CD1c-positive myeloid dendritic cell (primary cell): Measurements from ENCODE around the gene TRIM27.
A peak's percentile ranks its signal among the peaks of the same experiment; 100 is the strongest.
"Not testable (repeated sequence)": the region's sequence is repeated elsewhere in the genome, so short reads cannot be mapped to it uniquely, and the experiment has no call there.

ENCODE experiments used
- DNase-seq: peaks from one replicate; pipeline ENCODE4 v3.0.0-alpha.2; 2016; ENCODE audit errors: extremely low spot score

Gene TRIM27

DNA sequence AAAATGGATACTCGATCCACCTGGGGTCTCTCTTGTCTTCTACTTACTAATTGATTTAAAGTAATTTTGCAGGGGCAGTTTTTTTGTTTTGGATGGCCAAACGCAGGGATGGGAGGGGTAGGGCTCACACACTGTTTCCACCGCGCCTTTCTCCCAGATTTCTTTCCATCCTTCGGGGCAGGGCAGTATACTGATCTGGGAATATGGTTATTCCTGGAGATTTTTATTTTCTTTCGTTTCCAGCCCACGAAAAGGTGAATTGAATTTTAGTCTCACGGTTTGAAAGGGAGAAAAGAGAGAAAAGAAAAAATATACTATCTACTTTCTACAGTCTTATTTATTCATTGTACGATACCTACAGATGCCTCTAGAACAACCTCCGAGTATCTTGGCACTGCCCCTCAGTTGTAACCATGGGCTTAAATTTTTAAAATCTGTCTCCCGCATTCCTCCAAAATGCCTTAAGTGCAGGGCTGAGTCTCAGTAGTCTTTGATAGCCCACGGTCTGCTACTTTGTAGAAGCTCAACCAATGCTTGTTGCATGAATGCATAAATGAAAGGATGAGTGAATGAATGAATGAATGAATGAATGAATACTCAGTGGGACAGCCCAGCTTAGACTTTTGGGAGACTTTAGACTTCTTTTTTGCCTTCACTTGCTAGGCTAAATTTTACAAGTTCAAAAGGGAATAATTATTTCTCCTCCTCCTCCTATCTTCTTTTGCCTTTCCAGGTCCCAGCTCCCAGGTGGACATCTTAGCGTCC is 18.1 kb upstream of the TRIM27 start:
- no peak for DNase-seq

DNA sequence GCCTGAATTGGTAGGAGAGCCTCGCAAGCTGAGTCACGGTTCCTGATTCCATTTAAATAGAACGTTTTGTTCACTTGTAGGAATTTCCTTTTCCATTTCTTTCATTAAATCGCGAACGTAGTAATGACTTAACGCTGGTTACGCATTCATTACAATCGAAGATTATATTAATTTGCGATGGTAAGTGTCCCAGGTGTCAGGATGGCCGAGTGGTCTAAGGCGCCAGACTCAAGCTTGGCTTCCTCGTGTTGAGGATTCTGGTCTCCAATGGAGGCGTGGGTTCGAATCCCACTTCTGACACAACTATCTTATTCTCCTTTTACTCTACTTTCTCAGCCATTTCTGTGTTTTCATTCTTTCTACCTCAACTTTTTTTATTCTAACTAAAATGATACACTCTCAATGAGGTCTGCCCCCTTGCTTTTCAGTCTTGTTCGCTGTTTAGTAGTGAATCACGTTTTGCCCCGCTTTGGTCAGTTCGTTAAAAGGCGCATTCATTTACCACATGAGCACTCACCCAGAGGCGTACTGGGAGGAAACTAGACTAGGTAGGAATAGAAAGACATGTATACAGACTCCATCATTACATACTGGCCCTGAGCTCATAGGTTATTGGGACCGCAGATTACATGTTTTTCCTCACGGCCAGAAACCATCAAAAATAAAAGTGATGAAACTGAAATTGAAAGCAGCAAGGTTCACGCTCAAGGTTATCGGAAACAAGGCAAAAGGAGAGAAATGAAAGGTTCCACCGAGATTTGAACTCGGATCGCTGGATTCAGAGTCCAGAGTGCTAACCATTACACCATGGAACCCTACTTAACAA is 17.3 kb upstream of the TRIM27 start:
- DNase-seq: peak; percentile 76

DNA sequence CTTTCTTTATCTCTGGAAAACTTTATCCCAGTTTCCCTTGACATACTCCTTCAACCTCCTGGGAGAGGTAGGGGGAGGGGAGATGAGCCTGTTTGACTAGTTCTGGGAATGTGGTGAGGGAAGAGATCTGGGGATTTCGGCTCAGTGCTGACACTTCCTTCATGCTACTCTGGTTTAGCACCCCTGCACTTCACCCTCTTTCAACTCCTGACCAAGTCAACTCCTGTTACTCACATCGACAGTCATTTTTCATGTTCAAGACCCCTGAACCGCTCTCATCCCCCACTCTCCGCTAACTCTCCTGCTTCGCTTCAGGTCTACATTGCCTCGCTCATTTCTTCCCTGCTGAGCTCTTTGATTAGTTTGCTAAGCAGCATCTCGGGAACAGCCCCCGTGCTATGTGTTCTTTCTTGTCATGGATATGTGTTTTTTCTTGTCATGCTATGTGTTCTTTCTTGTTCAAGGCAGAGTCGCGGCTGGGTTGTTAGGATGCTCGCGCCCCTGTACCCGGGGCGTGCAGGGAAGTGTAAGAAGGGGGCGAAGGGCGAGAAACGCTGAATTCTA is 16.6 kb upstream of the TRIM27 start:
- DNase-seq: no peak

- DNase-seq: no peak
Measured at GRCh38 chr6:28933069-28933468, 9.3 kb upstream of the TRIM27 start.

DNA sequence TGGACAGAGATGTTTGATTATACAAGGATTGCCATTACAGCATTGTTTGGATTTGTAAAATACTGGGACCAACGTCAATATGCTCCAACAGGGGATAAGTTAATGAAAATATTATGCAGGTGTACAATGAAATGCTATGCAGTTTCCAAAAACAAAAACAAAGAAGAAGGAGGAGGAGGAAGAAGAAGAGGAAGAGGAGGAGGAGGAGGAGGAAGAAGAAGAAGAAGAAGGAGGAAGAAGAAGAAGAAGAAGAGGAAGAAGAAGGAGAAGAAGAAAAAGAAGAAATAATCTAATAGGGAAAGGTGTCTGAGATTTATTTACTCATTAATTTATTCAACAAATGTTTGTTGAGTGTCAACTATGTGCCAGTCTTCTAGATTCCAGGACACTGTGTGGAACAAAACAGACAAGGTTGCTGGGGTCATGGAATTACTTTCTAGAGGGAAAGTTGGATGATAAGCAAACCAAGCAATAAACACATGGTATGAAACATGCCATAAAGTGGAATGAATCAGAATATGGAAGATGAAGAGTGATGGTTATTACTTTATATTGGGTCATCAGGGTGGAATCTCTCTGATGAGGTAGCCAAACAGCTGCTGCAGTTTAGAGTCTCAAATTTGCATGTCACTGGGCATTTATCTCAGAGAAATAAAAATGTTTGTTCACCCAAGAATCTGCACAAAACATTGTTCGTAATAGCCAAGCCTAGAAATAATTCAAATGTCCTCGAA is 6.3 kb upstream of the TRIM27 start:
- no peak for DNase-seq

DNA sequence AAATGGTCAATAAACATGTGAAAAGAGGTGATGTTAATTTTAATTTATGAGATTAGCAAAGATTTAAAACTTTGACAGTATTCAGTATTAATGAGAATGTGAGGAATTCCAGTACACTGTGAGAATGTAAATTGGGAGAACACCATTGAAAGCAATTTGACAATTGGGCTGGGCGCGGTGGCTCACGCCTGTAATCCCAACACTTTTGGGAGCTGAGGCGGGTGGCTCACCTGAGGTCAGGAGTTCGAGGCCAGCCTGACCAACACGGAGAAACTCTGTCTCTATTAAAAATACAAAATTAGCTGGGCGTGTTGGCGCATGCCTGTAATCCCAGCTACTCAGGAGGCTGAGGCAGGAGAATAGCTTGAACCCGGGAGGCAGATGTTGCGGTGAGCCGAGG is 5.6 kb upstream of the TRIM27 start:
- DNase-seq: not testable (repeated sequence)

- DNase-seq: no peak
Measured at GRCh38 chr6:28927846-28928245, 4.1 kb upstream of the TRIM27 start.

DNA sequence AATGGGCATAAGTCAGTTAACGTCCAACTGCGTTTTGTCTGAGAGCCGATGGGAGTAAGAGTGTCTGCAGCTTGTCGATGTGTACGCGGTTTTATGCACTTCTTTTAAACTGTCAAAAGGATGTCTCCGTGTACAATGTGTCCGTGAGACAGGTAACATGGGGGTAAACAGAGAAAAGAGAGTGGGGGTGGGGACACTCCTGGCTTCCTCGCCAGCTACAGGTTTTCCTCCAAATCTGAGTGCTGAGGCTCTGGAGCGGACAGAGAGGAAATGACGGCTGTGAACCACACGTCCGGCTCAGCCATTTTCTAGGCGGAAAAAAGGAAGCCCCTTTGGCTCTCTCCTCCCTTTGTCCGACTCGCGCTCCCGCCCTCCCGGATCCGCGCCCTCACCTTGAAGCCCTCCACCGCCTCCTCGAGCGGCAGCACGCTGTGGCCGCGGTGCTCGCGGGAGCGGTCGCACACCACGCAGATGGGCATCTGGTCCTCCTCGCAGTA is 916 bp downstream of the TRIM27 start:
- peak; percentile 58 for DNase-seq

- DNase-seq: peak; percentile 8
Measured at GRCh38 chr6:28922004-28922820, 1.6 kb downstream of the TRIM27 start.

DNA sequence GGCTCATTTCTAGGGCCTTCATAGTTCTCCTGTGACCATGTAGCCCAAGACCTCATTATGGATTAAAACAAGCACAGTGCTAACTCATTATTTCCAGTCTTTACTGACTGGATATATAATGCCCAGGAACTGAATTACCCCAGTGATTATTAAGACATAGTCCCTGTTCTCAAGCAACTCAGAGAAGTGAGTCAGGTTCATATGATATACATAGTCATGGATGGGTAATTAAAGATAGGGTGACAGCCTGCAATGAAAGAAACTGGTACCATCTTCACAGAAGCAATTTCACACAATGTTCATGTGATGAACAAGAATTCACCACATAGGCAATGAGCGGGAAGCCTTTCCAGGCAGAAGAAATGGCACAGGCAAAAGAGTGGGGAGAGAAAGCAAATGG is 3.5 kb downstream of the TRIM27 start:
- no peak for DNase-seq

DNA sequence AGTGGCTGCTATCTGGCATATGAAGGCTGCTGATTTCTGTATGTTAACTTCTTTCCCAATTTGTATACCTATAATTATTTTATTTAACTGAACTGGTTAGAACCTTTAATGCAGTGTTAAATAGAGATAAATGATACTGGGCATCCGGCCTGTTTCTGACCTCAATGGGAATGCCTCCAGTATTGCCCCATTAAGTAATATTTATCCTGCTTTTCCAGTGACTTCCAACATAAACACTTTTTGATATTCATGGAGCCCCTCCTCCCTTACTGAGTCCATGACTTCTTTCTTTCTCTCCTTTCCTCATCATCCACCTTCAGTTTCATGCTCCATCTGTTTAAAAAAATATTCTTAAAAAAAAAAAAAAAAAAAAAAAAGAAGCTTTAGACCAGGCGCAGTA is 8.8 kb downstream of the TRIM27 start:
- DNase-seq: no peak

DNA sequence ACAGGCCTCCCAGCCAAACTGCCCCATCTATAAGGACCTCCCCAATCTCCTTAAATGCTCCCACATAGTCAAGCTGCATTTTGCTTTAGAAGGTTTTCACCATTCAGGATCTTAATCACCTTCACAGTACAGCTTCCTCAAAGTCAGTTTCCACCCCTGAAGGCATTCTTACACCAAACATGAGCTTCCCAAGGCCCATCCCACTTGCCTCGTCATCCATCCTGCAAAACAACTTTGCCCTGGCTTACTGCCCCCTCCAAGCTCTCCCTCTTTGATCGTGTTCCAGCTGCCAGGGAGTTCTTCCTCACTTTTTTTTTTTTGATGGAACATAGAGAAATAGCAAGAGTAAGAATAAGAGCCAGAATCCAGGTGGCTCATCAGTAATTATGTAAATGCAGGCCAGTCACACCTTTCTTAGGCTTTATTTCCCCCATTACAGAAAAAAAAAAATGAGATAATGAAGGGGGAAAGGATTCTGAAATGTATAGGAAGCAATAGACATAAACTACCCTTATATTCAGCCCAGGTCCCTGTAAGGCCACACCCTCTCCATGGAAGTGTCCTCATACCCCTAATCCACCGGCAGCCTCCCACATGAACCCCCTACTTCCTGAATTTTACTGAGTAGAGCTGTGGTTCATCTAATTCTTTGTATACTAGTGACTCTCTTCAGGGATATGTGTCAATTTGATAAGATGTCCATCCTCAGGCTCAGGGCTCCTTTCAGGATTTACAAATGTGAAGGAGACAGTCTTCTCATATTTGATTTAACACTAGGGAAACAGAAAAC is 12.7 kb downstream of the TRIM27 start:
- DNase-seq: peak; percentile 57

DNA sequence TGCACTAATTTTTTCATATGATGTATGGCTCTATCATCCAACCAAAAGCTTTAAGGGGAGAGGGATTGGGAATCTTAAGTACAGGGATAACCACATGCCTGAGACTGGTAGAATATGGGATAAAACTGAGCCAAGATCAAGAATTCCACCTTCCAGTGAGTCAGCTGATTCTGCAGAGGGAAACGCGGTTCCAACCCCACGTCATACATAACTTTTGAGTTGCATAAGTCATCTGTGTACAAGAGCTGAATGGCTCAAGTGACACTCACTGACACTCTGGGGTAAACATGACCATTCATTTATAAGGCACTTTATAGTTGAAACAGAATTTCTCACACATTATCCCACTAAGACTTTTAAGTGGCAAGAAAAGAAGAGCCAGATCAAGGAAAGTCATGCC is 16.4 kb downstream of the TRIM27 start:
- no peak for DNase-seq

GRCh38 chr6:28906669-28907068 is 17.1 kb downstream of the TRIM27 start:
- no peak for DNase-seq

- no peak for DNase-seq
Measured at GRCh38 chr6:28903686-28904085, 20.1 kb downstream of the TRIM27 start.

DNA sequence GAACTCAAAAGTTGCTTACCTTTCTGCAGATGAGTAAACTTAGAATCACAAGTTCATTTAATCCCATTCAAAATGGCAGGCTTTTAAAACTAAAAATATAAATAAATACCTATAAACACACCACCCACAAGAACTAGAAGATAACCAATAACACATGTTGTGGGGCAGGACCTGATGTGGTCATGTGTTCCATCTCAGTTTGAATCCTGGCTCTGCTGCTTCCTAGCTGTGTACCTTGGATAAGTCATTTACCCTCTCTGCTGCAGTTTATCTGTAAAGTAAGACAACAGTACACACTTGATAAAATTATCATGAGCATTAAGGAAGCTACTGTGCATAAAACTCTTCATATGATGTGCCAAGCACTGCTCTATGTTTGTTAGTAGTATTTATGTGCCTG is 22.0 kb downstream of the TRIM27 start:
- DNase-seq: no peak

DNA sequence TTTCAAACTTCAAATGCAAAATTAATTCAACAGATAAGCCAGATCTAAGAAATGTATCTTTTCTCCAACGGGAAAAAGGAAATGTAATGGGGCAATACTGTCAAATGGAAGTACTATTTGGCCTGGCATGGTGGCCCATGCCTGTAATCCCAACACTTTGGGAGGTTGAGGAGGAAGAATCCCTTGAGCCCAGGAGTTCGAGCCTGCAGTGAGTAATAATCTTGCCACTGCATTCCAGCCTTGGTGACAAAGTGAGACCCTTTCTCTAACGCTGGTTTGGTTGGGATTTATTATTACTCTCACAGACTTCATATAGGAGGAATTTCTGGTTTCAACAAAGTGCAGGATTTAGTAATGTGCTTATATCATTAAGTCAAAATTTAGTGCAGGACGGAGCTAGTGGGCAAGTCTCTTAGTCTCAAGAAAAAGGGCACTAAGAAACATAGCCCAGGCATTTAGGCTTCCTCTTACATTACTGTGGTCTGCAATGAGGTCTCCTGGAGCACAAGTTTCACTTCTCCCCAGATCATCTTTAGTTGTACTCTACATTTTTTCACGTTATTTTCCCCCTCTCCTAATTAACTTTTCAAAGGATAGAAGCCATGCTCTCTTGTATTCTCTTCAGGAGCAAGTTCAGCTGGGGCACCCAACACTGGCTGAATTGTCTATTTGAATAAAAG is 23.1 kb downstream of the TRIM27 start:
- peak; percentile 32 for DNase-seq

DNA sequence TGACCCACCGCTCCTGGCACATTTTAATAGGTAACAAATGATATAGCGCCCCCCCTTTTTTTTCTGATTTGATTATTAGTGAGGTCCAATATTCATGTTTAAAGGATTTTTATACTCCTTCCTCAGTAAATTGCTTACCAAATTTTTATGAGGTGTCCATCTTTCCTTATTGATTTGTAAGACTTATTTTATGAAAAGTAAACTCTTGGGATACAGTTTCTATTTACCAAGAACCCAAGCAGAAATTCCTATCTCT is 25.1 kb downstream of the TRIM27 start:
- no peak for DNase-seq

GRCh38 chr6:28897369-28897745 is 26.4 kb downstream of the TRIM27 start:
- DNase-seq: peak; percentile 79
